Endometrial microvascular endothelial cells (primary cell): ENCODE data around the gene PET100. TPM values are rescaled to one million over a fixed set of nuclear protein-coding genes. Genes with fewer than 3 reads are reported as not detected.

Source experiments
- in situ Hi-C: cut with HindIII; loops from 2 replicates; pipeline ENCODE4 v1.10.0; 2017; ENCODE audit warnings: low sequenced_read_pairs, low pct_unique_long_range_greater_than_20kb; ENCODE audit errors: inconsistent ontology term
- total RNA-seq: library from RNA; depleted of rRNA; stranded (reverse); fragments of >200 nt; gene quantifications from one replicate; pipeline ENCODE4 v1.2.3, GENCODE V29; 2015; ENCODE audit errors: inconsistent ontology term

Gene PET100
- total RNA-seq, 1 donor from 2014 or later, result 16.0 TPM

GRCh38 chr19:7610491-7611240 lies 18.9 kb upstream of the PET100 start:
- in situ Hi-C loops, result no loop called here

GRCh38 chr19:7611541-7612279 lies 17.9 kb upstream of the PET100 start:
- in situ Hi-C loops, result no loop called here

GRCh38 chr19:7612282-7613274 lies 17.0 kb upstream of the PET100 start:
- in situ Hi-C loops, result no loop called here

DNA sequence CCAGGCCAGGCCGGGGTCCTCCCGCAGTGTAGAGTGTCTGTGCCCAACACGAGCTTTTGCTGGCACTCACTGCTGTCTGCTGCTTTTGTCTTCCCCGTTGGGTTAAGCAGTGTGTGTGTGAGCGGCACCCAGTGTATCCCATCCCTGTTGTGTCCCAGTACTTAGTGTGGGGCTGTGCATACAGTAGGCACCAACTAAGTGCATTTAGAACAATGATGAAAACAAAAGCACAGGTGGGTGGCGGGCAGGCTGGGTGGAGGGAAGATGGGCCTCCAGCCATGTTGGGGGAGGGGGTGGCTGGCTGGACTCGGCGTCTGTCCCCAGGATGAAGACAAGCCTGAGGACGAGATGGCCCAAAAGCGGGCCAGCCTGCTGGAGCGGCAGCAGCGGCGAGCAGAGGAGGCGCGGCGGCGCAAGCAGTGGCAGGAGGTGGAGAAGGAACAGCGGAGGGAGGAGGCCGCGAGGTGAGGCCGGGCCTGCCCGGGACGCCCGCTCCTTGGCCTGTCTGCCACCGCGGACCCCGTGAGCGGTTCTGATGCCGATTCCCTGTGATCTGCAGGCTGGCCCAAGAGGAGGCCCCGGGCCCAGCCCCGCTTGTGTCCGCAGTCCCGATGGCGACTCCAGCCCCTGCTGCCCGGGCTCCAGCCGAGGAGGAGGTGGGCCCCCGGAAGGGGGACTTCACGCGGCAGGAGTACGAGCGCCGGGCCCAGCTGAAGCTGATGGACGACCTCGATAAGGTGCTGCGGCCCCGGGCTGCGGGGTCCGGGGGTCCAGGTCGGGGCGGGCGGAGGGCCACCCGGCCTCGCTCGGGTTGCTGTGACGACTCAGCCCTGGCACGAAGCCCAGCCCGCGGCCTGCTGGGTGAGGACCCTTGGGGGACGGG lies 14.5 kb upstream of the PET100 start:
- in situ Hi-C loops, result no loop called here

DNA sequence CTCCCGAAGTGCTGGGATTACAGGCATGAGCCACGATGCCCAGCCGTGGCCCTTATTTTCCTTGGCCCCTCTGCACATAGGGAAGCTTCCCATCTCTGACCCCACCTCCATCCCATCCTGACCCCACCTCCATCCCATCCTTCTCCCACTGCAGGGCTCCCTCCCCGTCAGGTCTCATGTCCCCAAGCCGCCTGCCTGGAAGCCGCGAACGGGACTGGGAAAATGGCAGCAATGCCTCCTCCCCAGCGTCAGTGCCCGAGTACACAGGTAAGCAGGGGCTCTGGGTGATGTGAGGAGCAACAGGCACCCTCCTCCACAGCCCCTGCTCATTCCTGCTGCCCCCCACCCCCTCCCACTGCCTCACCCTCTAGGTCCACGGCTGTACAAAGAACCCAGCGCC lies 12.4 kb upstream of the PET100 start:
- in situ Hi-C loops, result no loop called here

- in situ Hi-C loops, result no loop called here
These were observed 11.9 kb upstream of the PET100 start for GRCh38 chr19:7617735-7618134.

GRCh38 chr19:7618348-7618747 lies 11.2 kb upstream of the PET100 start:
- in situ Hi-C loops, result no loop called here

- in situ Hi-C loops, result no loop called here
These were observed 10.7 kb upstream of the PET100 start for GRCh38 chr19:7618771-7619510.

- in situ Hi-C loops, result no loop called here
These were observed 9.7 kb upstream of the PET100 start for GRCh38 chr19:7619671-7620441.

GRCh38 chr19:7620442-7621412 lies 8.9 kb upstream of the PET100 start:
- in situ Hi-C loops, result no loop called here

DNA sequence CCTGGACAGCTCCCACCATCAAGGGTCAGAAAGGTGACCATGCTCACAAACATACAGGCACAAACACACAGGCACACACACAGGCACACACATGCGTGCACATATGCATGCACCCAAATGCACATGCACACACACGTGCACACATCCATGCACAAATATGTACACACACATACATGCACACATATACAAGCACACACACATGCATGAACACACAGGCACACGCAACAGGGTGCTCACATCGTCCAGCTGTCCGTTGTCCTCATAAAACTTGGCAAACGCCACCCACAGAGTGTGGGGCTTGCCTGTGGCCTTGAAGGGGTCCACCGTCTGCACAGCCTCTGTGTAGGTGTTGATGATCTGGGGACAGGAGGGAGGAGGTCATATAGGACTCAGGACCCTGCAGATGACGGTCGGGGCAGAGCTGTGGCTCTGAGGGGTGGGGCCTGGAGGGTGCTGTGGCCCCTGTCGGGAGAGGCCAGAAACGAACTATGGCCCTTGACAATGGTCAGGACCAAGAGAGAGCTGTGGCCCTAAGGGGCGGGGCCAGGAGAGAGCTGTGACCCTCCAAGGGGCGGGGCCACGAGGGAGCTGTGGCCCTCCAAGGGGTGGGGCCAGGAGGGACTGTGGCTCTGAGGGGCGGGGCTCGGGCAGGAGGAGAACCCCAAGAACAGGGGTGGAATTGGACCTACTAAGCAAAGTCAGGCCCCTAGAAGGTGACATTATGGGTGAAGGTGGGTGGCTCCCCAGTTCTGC lies 6.5 kb upstream of the PET100 start:
- in situ Hi-C loops, result no loop called here

DNA sequence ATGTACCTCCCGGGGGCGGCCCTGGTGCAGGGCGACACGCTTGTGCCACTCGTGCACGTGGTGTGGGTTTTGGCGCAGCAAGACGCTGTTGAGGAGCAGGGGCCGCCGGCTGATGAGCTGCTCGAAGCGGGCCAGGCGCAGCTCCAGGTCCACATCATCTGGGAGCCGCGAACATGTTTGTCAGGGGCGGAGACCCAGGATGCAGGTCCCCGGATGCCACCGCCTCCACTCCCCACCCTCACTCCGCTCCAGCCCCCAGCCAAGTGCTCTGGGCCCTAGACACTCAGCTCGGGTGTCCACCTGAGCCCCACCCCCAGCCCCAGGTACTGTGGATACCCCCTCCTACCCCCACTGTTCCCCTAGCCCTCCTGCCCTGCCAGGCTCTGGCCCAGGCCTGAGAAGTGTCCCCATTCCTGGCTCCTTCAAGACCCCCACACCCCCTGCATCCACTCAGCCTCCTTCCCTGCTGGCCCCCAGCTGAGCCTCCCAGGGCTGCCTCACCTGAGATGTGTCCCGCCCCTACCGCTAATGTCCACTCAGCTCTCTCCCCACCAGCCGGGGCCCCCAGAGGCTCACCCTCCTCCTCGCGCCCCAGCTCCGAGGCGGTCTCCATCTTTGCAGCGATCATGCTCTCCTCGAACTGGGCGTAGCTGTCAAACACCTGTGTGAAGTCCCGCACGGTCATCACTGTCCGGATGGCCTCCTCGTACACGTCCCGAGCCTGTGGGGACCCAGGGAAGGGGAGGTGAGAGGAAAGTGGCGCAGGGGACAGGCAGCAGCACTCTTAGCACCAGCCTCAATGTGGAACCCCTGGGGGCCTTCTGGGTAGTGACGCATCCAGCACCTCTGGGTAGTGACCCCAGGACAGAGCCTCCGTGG lies 5.6 kb upstream of the PET100 start:
- in situ Hi-C loops, result no loop called here

GRCh38 chr19:7624810-7625209 lies 4.8 kb upstream of the PET100 start:
- in situ Hi-C loops, result no loop called here

GRCh38 chr19:7625763-7626372 lies 3.7 kb upstream of the PET100 start:
- in situ Hi-C loops, result no loop called here
